Adrenal gland (tissue), 5 donors: ENCODE measurements around the gene ANKRD28.

Source experiments
- CTCF ChIP-seq, 6 experiments: fragments of 450-650 bp in 4 of 6; fragments of 200-600 bp in 2 of 6; sonication (generic) in 1 of 6; IDR thresholded peaks; 1 replicate in 5 of 6; 2 replicates in 1 of 6; pipeline versions ENCODE4 v1.5.1 to v1.8.0; 2016 to 2021; ENCODE audit warnings: antibody characterized with exemption in 6 of 6, mild to moderate bottlenecking in 2 of 6, moderate library complexity in 1 of 6
- POLR2A ChIP-seq, 2 donors: fragments of 450-650 bp; IDR thresholded peaks; one replicate each; pipeline ENCODE4 v1.6.1; 2017; ENCODE audit warnings: antibody characterized with exemption in 2 of 2, mild to moderate bottlenecking in 2 of 2, moderate library complexity in 1 of 2
- donor health status: DM: no; HTN: no; CAD: no.

- TF ChIP-seq CTCF (IDR thresholded peaks at IDR 0.05): no peak
- no peak for TF ChIP-seq POLR2A (IDR thresholded peaks at IDR 0.05)
Measured at GRCh38 chr3:15791525-15791924, 6.3 kb downstream of the ANKRD28 start.
